Gastrocnemius medialis (tissue), 4 donors: ENCODE results near the gene LRP5.

Source experiments
- CTCF ChIP-seq, 5 experiments: fragments of 450-650 bp in 3 of 5; fragments of 200-600 bp in 2 of 5; sonication (generic) in 2 of 5; IDR thresholded peaks in 4 of 5; conservative IDR thresholded peaks in 1 of 5; 1 replicate in 4 of 5; 2 replicates in 1 of 5; pipeline ENCODE4 v1.5.1; 2016 to 2019; ENCODE audit warnings: antibody characterized with exemption in 5 of 5, mild to moderate bottlenecking in 3 of 5, moderate library complexity in 3 of 5
- POLR2A ChIP-seq, 2 donors: fragments of 450-650 bp; IDR thresholded peaks; one replicate each; pipeline ENCODE4 v1.6.1; 2017; ENCODE audit warnings: antibody characterized with exemption in 2 of 2, mild to moderate bottlenecking in 2 of 2, moderate library complexity in 2 of 2

GRCh38 chr11:68436162-68436888, 123.9 kb downstream of the LRP5 start:
- TF ChIP-seq POLR2A (IDR thresholded peaks at IDR 0.05) (no peak), CTCF (IDR thresholded peaks at IDR 0.05 in 4 of 5, conservative IDR thresholded peaks at IDR 0.05 in 1 of 5) (no peak)
